Activated naive CD4-positive, alpha-beta T cell treated with anti-CD3 and anti-CD28 coated beads, Interleukin-2, amount 50 U/mL, for 16 hours (primary cell): ENCODE measurements around the gene LRRFIP2.
"Not testable (repeated sequence)": the region's sequence is repeated elsewhere in the genome, so short reads cannot be mapped to it uniquely, and the experiment has no call there.

Experiments used
- DNase-seq: peaks from one replicate; pipeline ENCODE4 v3.0.0-alpha.2; 2020

LRRFIP2 gene

GRCh38 chr3:37174532-37175126 lies at the start of gene LRRFIP2:
LRRFIP2 (minus strand) TSS chr3:37174582; CDS start chr3:37148983, 25,599 bp downstream.
- no peak for DNase-seq

GRCh38 chr3:37223576-37223975 lies 49.2 kb upstream of the LRRFIP2 start:
- DNase-seq = no peak

- DNase-seq = no peak
Measured at GRCh38 chr3:37223141-37223558, 48.8 kb upstream of the LRRFIP2 start.

- not testable (repeated sequence) for DNase-seq
Measured at GRCh38 chr3:37222542-37222941, 48.2 kb upstream of the LRRFIP2 start.

GRCh38 chr3:37221407-37221806 lies 47.0 kb upstream of the LRRFIP2 start:
- DNase-seq = no peak

- no peak for DNase-seq
Measured at GRCh38 chr3:37219266-37219665, 44.9 kb upstream of the LRRFIP2 start.

GRCh38 chr3:37218206-37218605 lies 43.8 kb upstream of the LRRFIP2 start:
- DNase-seq = no peak

- no peak for DNase-seq
Measured at GRCh38 chr3:37217098-37217849, 42.9 kb upstream of the LRRFIP2 start.

- DNase-seq = no peak
Measured at GRCh38 chr3:37216597-37217097, 42.3 kb upstream of the LRRFIP2 start.

GRCh38 chr3:37214076-37214475 lies 39.7 kb upstream of the LRRFIP2 start:
- no peak for DNase-seq

- no peak for DNase-seq
Measured at GRCh38 chr3:37210230-37210629, 35.8 kb upstream of the LRRFIP2 start.

GRCh38 chr3:37208576-37208975 lies 34.2 kb upstream of the LRRFIP2 start:
- not testable (repeated sequence) for DNase-seq

- DNase-seq = not testable (repeated sequence)
Measured at GRCh38 chr3:37208008-37208407, 33.6 kb upstream of the LRRFIP2 start.

GRCh38 chr3:37206041-37206440 lies 31.7 kb upstream of the LRRFIP2 start:
- DNase-seq = not testable (repeated sequence)

- no peak for DNase-seq
Measured at GRCh38 chr3:37204314-37204713, 29.9 kb upstream of the LRRFIP2 start.

GRCh38 chr3:37202035-37202434 lies 27.7 kb upstream of the LRRFIP2 start:
- DNase-seq = no peak

- no peak for DNase-seq
Measured at GRCh38 chr3:37200141-37200540, 25.8 kb upstream of the LRRFIP2 start.

- DNase-seq = no peak
Measured at GRCh38 chr3:37198996-37199395, 24.6 kb upstream of the LRRFIP2 start.

- DNase-seq = no peak
Measured at GRCh38 chr3:37198547-37198946, 24.2 kb upstream of the LRRFIP2 start.

- no peak for DNase-seq
Measured at GRCh38 chr3:37197810-37198371, 23.5 kb upstream of the LRRFIP2 start.

- no peak for DNase-seq
Measured at GRCh38 chr3:37194533-37194932, 20.2 kb upstream of the LRRFIP2 start.

GRCh38 chr3:37190667-37191066 lies 16.3 kb upstream of the LRRFIP2 start:
- DNase-seq = no peak

GRCh38 chr3:37189109-37189508 lies 14.7 kb upstream of the LRRFIP2 start:
- DNase-seq = no peak

GRCh38 chr3:37183976-37184375 lies 9.6 kb upstream of the LRRFIP2 start:
- DNase-seq = no peak
